GM21447 (cell line): Measurements from ENCODE around the gene CCL5.

Experiments
- ATAC-seq: cut with Tn5 transposase; IDR thresholded peaks from one replicate; pipeline ENCODE4 v1.9.1; 2021; ENCODE audit not compliant: unreplicated experiment

The CCL5 gene

DNA sequence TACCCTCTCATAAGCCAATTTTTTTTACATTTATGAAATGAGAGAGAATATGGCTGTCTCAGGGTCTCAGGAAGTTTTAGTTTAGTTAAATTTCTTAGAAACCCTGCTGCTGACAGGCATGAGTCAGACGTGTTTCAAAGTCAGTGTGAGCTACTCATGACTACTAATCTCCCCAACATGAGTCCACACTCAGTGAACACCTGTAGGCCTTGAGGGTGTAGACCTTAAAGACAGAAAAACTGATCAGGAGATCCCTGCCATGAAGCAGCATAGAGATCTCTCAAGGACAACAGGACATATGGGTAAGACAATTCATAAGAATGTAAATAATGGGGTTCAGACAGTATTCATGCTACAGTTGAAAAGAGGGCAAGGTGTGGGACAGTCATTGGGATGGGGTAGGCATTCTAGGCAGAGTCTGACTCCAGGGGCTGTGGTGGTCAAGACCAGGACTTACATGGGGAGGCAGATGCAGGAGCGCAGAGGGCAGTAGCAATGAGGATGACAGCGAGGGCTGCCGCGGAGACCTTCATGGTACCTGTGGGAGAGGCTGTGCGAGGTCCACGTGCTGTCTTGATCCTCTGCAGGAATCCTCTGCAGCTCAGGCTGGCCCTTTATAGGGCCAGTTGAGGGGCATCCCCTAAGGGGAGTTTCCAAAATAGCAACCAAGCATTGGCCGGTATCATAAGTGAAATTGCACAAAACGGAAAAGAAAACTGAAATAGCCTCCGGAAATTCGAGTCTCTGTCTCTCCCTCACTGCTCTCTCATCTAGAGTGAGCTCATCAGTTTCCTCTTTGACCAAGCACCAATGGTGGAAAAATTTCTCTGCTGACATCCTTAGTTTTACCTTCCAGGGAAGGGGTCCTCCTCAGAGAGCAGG lies at the start of gene CCL5:
CCL5 (minus strand) TSS at position 588 of the 882 bp plus-strand sequence.
- ATAC-seq: peak; percentile 87

DNA sequence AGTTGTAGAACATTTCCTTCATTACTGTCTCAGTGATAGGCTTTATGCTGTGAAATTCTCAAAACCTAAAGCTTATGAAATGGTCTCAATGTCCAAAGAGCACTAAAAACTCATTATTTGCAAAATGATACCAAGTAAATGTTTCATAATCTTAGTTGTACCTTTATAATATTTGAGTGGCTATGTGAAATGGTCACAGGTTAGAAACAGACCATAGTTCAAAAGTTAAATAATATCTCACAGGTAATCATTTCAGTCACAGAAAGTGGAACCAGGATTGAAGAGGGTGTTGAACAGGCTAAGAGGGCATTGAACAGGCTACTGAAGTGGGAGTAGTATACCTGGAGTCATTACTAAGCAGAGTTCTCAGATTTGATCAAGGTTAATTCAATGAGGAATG lies 47.6 kb upstream of the CCL5 start:
- ATAC-seq: no peak

DNA sequence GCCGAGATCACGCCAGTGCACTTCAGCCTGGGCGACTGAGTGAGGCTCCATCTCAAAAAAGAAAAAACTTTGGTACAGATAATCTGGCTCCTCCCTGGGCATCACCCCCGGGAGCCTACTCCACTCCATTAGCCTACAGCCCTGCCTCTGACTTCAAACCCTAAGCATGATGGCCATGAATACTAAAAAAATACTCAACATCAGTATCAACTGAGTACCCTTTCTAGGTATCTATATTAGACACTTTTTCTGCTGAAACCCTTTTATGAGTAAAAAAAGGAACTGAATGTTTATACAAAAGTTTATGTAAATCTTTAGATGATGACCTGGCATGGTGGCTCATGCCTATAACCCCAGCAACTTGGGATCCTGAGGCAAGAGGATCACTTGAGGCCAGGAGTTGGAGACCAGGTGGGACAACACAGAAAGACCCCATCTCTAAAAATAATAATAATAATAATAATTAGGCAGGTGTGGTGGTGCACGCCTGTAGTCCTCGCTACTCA lies 43.5 kb upstream of the CCL5 start:
- no peak for ATAC-seq

DNA sequence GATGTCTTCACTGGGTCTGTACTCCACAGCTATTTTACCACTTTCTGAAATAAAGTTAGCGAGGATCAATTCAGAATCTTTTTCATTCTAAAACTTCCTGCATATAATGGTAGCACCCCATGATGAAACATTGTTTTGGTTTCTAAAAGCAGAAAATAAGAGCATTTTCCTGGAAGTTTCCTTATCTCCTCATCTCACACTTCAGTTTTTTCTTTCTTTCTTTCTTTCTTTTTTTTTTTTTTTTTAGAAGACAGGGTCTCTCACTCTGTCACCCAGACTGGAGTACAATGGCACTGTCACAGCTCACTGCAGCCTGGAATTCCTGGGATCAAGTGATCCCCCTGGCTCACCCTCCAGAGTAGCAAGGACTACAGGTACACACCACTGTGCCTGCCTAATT lies 40.1 kb upstream of the CCL5 start:
- no peak for ATAC-seq

DNA sequence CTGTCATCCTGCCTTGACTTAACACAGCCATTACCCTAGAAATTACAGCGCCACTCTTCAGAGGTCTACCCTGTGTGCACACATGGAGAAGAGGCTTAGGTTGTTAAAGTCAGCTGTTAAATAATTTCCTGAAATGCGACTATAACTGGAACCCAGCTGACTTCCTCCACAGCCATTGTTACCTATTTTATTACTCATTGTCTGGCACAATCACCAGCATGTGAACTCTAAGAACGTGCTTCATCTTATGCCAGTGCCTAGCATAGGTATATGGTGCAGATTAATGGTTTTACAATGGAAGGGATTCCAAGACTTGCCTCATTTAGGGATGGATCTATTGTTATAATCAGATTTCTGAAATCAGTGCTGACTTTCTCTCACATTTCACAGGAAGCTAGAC lies 38.5 kb upstream of the CCL5 start:
- no peak for ATAC-seq

DNA sequence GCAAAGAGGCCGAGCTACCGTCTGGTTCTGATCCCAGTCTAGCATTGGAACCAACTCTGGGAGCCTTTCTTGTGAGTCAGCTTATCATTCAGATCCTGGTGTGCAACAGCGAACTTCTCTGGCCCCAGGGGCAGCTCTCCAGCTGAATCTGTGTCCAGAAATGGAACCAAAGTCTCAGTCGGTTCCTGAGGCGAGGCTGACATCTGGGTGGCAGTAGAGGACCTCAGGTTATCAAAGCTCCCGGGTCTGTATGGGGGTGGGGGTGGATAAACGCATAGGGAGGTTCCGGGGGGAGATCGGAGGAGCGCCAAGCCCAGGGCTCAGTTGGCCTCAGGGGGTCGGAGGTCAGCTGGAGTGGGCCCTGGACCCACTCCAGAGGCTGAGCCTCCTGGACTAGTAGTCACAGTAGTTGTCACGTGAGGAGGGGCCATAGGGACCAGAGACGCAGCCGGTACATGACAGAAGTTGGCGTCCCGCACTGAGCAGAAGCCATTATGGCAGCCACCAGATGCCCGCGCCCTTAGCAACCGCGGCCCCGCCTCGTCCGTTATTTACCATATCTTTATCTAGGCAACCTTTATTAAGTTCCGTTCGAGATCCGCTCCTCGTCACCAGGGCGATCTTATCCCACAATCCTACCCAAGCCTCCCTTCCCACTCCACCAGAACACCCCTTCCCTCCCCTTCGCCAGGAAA lies 37.5 kb upstream of the CCL5 start:
- no peak for ATAC-seq

DNA sequence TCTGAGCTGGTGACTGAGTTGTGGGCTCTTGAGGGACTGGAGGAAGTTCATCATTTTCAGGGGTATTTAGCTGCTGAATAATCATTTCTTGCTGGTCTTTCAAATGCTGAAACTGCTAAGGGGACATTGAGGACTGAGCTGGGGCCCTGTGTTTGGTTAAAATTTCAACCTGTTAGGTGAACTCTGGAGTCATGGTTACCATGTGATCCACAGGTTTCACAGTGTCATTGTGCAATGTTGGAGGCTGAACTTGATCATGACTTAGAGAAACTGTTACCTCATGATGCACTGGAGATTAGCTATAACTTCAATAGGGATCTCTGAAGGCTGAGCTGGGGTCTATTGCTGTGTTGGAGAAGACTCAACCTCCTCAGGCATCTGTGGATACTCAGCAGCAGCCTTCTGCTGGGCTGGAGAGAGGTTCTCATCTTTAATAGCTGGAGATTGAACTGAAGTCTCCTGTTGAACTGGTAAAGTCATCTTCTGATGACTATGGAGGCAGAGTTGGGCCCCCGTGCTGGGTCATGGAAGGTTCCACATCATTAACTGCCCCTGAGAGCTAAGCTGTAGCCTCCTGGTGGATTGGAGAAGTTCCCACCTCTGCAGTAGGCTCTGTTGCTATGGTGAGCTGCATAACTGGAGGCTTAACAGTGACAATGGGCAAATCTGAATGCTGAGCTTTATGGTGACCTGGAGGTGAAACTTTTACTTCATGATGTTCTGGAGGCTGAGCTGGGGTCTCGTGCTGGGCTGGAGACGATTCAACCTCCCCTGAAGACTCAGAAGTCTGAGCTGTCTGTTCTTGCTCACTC lies 35.2 kb upstream of the CCL5 start:
- ATAC-seq: no peak

DNA sequence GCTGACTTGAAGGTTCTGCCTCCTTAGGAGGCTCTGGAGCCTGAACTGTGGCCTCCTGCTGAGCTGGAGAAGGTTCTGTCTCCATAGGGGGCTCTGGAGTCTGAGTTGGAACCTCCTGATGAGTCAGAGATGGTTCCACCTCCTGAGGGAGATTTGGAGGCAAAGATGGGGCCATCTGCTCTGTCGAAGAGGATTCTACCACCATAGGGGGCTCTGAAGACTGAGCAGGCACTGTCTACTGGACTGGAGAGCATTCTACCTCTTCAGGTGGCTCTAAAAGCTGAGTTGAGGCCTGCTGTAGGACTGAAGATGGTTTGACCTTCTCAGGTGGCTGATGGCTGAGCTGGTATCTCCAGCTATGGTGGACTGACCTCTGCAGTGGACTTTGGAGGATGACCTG lies 34.2 kb upstream of the CCL5 start:
- no peak for ATAC-seq

DNA sequence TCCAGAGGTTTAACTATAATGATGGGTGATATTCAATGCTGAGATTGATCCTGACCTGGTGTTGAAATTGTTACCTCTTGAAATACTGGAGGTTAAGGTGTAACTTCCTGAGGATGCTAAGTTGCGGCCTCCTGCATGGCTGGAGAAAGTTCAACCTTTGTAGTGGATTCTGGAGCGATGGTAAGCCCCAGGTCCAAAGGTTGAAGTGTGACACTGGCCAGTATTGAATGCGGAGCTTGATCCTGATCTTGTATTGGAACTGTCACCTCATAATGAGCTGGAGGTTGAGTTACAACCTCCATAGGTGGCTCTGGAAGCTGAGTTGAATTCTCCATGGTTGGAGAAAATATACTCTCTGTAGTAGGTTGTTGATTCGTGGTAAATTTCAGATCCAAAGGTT lies 33.4 kb upstream of the CCL5 start:
- ATAC-seq: no peak

DNA sequence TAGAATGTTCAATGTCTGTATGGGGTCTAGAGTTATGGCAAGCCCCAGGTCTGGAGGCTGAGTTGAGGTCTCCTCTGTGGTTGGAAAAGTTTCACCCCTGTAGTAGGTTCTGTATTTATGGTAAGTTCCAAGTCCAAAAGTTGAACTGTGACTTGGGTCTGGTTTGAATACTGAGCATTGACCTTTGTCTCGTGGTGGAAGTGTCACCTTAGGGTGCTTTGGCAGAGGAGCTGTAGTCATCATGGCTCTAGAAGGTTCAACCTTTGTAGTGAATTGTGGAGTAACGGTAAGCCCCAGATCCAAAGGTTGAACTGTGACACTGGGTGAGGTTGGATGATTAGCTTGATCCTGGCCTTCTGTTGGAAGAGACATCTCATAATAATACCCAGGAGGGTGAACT lies 32.8 kb upstream of the CCL5 start:
- no peak for ATAC-seq

DNA sequence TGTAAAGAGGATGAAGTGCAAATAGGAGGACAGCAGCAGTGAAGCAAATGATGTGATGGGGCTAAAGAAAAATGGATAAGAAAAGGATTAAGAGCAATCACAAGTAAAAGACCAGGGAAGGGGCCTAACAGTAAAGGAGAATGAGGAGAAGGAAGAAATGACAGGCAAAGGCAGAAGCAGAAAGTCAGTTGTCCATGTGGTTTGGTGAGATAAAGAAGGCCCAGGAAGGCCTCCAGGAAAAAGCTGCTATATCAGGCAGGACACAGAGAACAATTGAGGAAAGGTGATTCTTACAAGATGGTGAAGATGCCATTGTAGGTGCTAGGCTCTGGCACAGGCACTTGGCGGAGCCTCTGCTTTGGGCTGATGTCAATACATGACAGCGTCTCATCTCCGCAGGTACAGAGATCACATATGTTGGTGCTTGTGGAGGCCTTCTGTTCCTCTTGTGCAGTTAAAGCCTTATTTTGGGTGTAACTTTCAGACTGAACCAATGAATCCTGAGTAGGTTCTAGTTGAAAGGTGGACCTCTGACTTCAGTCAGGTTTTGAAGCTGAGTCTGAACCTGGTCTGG lies 32.3 kb upstream of the CCL5 start:
- ATAC-seq: no peak

DNA sequence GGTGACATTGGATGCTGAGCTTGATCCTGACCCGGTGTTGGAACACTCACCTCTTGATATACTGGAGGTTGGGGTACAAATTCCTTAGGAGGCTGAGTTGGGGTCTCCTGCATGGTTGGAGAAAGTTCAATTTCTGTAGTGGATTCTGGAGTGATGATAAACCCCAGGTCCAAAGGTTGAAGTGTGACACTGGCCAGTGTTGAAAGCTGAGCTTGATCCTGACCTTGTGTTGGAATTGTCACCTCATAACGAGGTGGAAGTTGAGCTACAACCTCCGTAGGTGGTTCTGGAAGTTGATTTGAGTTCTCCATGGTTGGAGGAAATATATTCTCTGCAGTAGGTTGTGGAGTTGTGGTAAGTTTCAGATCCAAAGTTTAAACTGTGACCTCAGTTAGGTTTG lies 29.2 kb upstream of the CCL5 start:
- ATAC-seq: no peak

DNA sequence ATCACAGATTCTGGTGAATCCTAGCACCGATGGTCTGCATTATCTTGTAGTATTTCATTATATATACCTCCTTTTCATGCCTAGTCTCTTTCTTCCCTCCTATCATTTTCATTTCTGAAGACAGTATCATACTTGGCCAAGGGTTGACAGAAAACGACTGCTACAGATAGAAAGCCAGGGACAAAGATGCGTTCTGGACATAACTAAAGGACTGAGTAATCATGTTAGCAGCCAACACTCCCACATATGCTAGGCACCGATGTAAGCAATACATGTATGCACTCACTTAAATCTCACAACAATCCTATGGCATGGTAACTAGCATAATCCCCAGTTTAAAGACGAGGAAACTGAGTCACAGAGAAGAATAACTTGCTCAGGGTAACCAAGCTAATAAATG lies 27.5 kb upstream of the CCL5 start:
- no peak for ATAC-seq

DNA sequence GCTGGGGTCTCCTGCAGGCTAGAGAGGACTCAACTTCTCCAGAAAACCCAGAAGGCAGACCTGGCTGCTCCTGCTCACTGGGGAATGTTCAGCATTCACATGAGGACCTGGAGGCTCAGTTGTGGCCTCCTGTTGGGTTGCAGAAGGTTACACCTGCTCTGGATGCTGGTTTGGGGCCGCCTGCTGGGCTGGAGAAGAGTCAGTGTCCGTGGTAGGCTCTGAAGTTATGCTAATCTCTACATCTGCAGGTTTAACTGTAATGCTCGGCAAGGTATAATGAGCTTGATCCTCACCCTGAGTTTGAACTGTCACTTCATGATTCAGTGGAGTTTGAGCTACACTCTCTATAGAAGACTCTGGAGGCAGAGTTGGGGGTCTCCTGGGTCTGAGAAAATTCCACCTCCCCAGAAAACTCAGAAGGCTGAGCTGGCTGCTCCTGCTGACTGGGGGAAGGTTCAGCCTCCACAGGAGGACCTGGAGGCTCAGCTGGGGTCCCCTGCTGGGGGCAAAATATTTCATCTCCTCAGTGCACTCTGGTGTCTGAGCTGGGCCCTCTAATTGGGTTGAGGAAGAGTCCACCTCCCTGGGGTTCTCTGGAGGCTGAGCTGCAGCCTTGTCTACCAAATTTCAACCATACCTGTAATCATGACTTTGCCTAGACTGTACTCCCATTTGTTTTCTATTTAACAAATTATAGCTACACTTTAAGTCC lies 26.9 kb upstream of the CCL5 start:
- ATAC-seq: no peak

DNA sequence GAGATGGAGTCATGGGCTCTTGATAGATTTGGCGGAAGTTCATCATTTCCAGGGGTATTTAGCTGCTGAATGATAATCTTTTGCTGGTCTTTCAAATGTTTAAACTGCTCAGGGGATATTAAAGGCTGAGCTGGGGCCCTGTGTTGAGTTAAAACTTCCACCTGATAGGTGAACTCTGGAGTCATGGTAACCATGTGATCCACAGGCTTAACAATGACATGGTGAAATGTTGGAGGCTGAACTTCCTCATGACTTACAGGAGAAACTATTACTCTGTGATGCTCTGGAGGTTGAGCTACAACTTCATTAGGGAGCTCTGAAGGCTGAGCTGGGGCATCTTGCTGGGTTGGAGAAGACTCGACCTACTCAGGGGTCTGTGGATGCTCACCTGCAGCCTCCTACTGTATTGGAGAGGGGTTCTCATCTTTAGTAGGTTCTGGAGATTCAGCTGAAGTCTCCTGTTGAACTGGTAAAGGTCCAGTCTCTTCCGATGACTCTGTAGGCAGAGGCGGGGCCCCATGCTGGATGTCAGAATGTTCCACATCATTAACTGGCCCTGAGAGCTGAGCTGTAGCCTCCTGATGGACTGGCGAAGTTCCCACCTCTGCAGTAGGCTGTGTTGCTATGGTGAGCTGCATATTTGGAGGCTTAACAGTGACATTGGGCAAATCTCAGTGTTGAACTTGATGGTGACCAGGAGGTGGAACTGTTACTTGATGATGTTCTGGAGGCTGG lies 26.2 kb upstream of the CCL5 start:
- ATAC-seq: no peak

DNA sequence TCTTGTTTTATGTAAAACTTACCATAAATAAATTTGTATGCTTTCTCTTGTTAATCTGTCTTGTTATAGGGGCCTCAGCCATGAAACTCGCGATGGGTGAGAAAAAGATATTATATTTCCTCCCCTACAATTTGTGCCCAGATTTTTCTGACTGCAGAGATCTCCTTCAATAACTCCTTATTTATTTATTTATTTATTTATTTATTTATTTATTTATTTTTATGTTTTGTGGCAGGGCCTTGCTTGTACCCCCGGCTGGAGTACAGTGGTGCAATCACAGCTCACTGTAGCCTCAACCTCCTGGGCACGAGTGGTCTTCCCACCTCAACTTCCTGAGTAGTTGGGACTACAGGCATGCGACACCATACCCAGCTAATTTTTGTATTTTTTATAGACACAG lies 23.3 kb upstream of the CCL5 start:
- ATAC-seq: no peak

DNA sequence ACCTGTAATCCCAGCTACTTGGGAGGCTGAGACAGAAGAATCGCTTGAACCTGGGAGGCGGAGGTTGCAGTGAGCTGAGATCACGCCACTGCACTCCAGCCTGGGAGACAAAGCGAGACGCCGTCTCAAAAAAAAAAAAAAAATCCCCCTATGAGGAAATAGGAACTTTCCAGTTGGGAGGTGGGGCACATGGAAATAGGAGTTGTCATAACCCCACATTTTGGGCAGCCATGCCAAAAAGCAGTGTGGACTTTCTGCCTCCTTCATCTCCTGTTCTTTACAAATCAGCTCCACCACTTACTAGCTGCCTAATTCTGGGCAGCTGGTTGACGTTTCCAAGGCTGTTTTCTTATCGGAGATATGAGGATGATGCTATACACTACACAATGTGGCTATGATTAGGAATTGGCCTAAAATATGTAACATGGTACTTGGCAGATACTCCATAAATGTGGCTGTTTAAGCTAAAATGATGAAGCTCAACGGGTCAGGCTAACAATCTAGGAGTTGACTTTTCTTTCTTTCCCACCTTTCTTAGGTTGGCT lies 21.5 kb upstream of the CCL5 start:
- ATAC-seq: no peak

DNA sequence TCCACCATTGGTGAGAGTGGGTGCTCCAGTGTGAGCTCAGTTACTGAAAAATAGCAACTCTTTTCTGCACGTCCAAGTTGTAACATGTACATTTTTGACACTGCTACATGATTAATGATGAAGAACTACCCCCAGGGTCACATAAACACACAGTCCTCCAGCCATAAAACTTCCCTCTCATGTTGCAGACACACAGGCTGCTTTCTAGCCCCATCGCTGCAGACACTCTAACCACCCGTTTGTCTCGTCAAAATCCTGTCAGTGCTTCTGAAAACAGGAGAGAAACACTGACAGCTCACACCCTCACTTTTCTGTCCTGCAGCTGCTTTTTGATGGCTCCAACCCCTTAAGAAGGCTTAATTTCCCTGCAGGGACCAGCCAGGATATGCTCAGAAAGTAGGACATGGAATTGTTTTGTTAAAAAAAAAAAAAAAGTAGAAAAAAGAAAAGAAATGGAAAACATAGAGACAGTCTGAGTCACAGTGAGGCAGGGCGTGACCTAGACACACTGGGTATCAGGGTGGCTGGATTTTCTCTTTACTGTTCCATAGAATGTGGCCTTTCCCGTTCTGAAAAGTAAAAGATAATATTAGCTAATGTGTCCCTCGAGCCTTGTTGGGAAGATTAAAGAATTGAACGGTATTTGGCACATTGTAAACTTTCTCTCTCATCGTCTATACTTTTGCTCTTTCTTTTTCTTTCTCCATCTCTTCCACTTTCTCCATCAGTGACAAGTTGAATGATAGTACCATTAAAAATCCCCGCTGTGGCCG lies 20.7 kb upstream of the CCL5 start:
- ATAC-seq: no peak

DNA sequence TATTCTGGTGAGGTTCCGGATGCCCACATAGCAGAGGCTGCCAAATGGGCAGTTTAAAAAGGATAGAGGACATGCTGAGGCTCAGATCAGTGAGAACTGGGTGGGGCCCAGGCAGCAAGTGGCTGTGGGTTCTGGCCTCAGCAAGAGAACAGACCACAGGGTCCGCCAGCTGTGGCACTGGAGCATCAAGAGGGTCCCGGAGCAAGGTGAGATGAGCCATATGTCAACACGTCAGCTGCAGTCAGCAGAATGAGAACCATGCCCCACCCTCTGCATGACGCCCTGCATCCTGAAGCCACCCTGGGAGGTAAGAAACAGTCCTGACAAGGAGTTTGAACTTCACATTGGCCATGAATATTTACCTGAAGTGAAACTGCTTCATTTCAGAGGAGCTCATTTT lies 20.1 kb upstream of the CCL5 start:
- ATAC-seq: no peak
